Osteocyte (in vitro differentiated cells): ENCODE data around the gene RAB35. TPM values are rescaled to one million over a fixed set of nuclear protein-coding genes. Genes with fewer than 3 reads are reported as not detected.

Experiments used
- DNase-seq: peaks from one replicate; pipeline ENCODE4 v3.0.0; 2021; ENCODE audit warnings: mixed read lengths; ENCODE audit not compliant: unreplicated experiment; ENCODE audit errors: extremely low spot score
- H3K27ac Mint-ChIP-seq: one replicate; pipeline ENCODE4 v1.8.0; 2021; ENCODE audit warnings: mild to moderate bottlenecking, mixed read lengths; ENCODE audit not compliant: unreplicated experiment
- H3K27me3 Mint-ChIP-seq: one replicate; pipeline ENCODE4 v1.8.0; 2021; ENCODE audit warnings: mixed read lengths; ENCODE audit not compliant: unreplicated experiment
- H3K36me3 Mint-ChIP-seq: one replicate; pipeline ENCODE4 v1.8.0; 2021; ENCODE audit warnings: mixed read lengths; ENCODE audit not compliant: unreplicated experiment
- H3K4me1 Mint-ChIP-seq: one replicate; pipeline ENCODE4 v1.8.0; 2021; ENCODE audit warnings: mixed read lengths; ENCODE audit not compliant: unreplicated experiment
- H3K4me3 Mint-ChIP-seq: one replicate; pipeline ENCODE4 v1.8.0; 2021; ENCODE audit warnings: mild to moderate bottlenecking, moderate library complexity, mixed read lengths; ENCODE audit not compliant: unreplicated experiment
- H3K9me3 Mint-ChIP-seq: one replicate; pipeline ENCODE4 v1.8.0; 2021; ENCODE audit warnings: mixed read lengths; ENCODE audit not compliant: unreplicated experiment
- CTCF ChIP-seq: fragments of 200-600 bp; sonication (generic); IDR thresholded peaks from 2 replicates; pipeline ENCODE4 v1.5.0; 2021; ENCODE audit warnings: antibody characterized with exemption, mild to moderate bottlenecking, moderate library complexity
- total RNA-seq: library from RNA; stranded (reverse); gene quantifications from 2 replicates; pipeline ENCODE4 v1.2.1, GENCODE V29; 2021

The RAB35 gene
- total RNA-seq, 1 donor from 2014 or later: 47.1 TPM

GRCh38 chr12:120072472-120073249 lies 43.9 kb downstream of the RAB35 start:
- no peaks in the 10 kb centered on the region for H3K36me3 Mint-ChIP-seq
- H3K4me1 Mint-ChIP-seq: no peaks in the 10 kb centered on the region
- no peak overlapping the region for H3K4me3 Mint-ChIP-seq
- H3K9me3 Mint-ChIP-seq: no peaks in the 10 kb centered on the region
- peaks cover 25% of the 10 kb centered on the region for H3K27me3 Mint-ChIP-seq
- no peak overlapping the region for H3K27ac Mint-ChIP-seq
- DNase-seq: no peak
- TF ChIP-seq CTCF: no peak

- no peaks in the 10 kb centered on the region for H3K36me3 Mint-ChIP-seq
- H3K27me3 Mint-ChIP-seq: peaks cover 33% of the 10 kb centered on the region
- H3K4me3 Mint-ChIP-seq: no peak overlapping the region
- no peak overlapping the region for H3K27ac Mint-ChIP-seq
- no peaks in the 10 kb centered on the region for H3K4me1 Mint-ChIP-seq
- DNase-seq: no peak
- H3K9me3 Mint-ChIP-seq: no peaks in the 10 kb centered on the region
- TF ChIP-seq CTCF: no peak
Measured at GRCh38 chr12:120071493-120072020, 45.0 kb downstream of the RAB35 start.

GRCh38 chr12:120069278-120069677 lies 47.3 kb downstream of the RAB35 start:
- peaks cover 49% of the 10 kb centered on the region for H3K27me3 Mint-ChIP-seq
- H3K4me3 Mint-ChIP-seq: no peak overlapping the region
- no peaks in the 10 kb centered on the region for H3K9me3 Mint-ChIP-seq
- H3K36me3 Mint-ChIP-seq: no peaks in the 10 kb centered on the region
- no peak for TF ChIP-seq CTCF
- H3K4me1 Mint-ChIP-seq: no peaks in the 10 kb centered on the region
- no peak for DNase-seq
- no peak overlapping the region for H3K27ac Mint-ChIP-seq

GRCh38 chr12:120067901-120068300 lies 48.7 kb downstream of the RAB35 start:
- H3K27ac Mint-ChIP-seq: no peak overlapping the region
- H3K4me3 Mint-ChIP-seq: no peak overlapping the region
- H3K4me1 Mint-ChIP-seq: no peaks in the 10 kb centered on the region
- TF ChIP-seq CTCF: no peak
- H3K9me3 Mint-ChIP-seq: no peaks in the 10 kb centered on the region
- H3K27me3 Mint-ChIP-seq: peaks cover 57% of the 10 kb centered on the region
- H3K36me3 Mint-ChIP-seq: no peaks in the 10 kb centered on the region
- DNase-seq: no peak

GRCh38 chr12:120067084-120067869 lies 49.3 kb downstream of the RAB35 start:
- TF ChIP-seq CTCF: no peak
- no peaks in the 10 kb centered on the region for H3K36me3 Mint-ChIP-seq
- H3K9me3 Mint-ChIP-seq: no peaks in the 10 kb centered on the region
- H3K4me1 Mint-ChIP-seq: no peaks in the 10 kb centered on the region
- no peak overlapping the region for H3K4me3 Mint-ChIP-seq
- H3K27ac Mint-ChIP-seq: no peak overlapping the region
- H3K27me3 Mint-ChIP-seq: peaks cover 63% of the 10 kb centered on the region
- no peak for DNase-seq
